Ascending aorta (tissue), 2 donors: ENCODE data around the gene MAP3K1. TPM values are rescaled to one million over a fixed set of nuclear protein-coding genes. Genes with fewer than 3 reads are reported as not detected.

Experiments used
- DNase-seq, 2 donors: peaks; one replicate each; pipeline ENCODE4 v3.0.0-alpha.2; 2019; ENCODE audit warnings: low spot score in 2 of 2
- H3K27ac ChIP-seq, 2 donors: fragments of 200-600 bp; sonication (generic); one replicate each; pipeline ENCODE4 v1.5.1; 2016 to 2017; ENCODE audit warnings: mild to moderate bottlenecking in 1 of 2
- H3K27me3 ChIP-seq: fragments of 200-600 bp; sonication (generic); one replicate; pipeline ENCODE4 v1.5.1; 2017
- H3K36me3 ChIP-seq, 2 donors: fragments of 200-600 bp; sonication (generic); one replicate each; pipeline ENCODE4 v1.5.1; 2016
- H3K4me1 ChIP-seq, 2 donors: fragments of 200-600 bp; sonication (generic); one replicate each; pipeline ENCODE4 v1.5.1; 2016 to 2017; ENCODE audit warnings: mild to moderate bottlenecking in 1 of 2
- H3K4me3 ChIP-seq, 2 donors: fragments of 200-600 bp; sonication (generic); one replicate each; pipeline ENCODE4 v1.5.1; 2016 to 2017; ENCODE audit warnings: mild to moderate bottlenecking in 1 of 2
- H3K9me3 ChIP-seq, 2 donors: fragments of 200-600 bp; sonication (generic); one replicate each; pipeline ENCODE4 v1.5.1; 2016
- intact Hi-C: fragments of 100-400 bp; cut with DNase I; formaldehyde crosslinking; loops from one replicate; pipeline ENCODE4 v1.15.1; 2023
- total RNA-seq: library from RNA; depleted of rRNA; stranded (reverse); fragments of >200 nt; gene quantifications from one replicate; pipeline ENCODE4 v1.1.0, GENCODE V29; 2016
- TF ChIP-seq, protein P1 (sequence below), 3 experiments: fragments of 200-600 bp in 2 of 3; fragments of 450-650 bp in 1 of 3; sonication (generic) in 2 of 3; IDR thresholded peaks; one replicate each; pipeline ENCODE4 v1.5.1; 2016 to 2019; ENCODE audit warnings: antibody characterized with exemption in 3 of 3, mild to moderate bottlenecking in 1 of 3, moderate library complexity in 1 of 3

Gene MAP3K1
- total RNA-seq, 1 donor from 2014 or later = 14.7 TPM

DNA sequence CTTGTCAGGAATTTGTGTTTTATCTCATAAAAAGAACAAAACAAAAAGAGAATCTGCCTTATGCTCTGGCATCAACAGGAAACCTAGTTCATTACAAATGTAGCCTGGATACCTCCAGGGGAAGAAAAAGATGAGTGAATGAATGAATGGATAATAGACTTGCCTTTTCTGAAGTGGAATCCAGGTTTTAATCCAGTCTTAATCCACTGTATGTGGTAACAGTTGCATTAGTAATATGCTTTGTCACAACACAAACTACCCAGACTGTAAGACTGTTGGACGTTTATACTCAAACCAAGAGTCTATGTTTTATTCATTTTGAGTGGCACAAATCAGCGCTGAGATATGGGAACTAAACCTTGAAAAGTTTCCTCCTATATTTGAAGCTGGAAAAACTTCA lies 32.1 kb upstream of the MAP3K1 start:
- TF ChIP-seq, protein P1, sequence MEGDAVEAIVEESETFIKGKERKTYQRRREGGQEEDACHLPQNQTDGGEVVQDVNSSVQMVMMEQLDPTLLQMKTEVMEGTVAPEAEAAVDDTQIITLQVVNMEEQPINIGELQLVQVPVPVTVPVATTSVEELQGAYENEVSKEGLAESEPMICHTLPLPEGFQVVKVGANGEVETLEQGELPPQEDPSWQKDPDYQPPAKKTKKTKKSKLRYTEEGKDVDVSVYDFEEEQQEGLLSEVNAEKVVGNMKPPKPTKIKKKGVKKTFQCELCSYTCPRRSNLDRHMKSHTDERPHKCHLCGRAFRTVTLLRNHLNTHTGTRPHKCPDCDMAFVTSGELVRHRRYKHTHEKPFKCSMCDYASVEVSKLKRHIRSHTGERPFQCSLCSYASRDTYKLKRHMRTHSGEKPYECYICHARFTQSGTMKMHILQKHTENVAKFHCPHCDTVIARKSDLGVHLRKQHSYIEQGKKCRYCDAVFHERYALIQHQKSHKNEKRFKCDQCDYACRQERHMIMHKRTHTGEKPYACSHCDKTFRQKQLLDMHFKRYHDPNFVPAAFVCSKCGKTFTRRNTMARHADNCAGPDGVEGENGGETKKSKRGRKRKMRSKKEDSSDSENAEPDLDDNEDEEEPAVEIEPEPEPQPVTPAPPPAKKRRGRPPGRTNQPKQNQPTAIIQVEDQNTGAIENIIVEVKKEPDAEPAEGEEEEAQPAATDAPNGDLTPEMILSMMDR (IDR thresholded peaks at IDR 0.05) = no peak
- no peaks in the 10 kb centered on the region for H3K36me3 ChIP-seq
- no peaks in the 10 kb centered on the region for H3K27me3 ChIP-seq
- intact Hi-C loops = no loop called here
- DNase-seq = no peak
- H3K9me3 ChIP-seq = no peaks in the 10 kb centered on the region
- no peak overlapping the region for H3K27ac ChIP-seq
- no peaks in the 10 kb centered on the region for H3K4me1 ChIP-seq
- no peak overlapping the region for H3K4me3 ChIP-seq

DNA sequence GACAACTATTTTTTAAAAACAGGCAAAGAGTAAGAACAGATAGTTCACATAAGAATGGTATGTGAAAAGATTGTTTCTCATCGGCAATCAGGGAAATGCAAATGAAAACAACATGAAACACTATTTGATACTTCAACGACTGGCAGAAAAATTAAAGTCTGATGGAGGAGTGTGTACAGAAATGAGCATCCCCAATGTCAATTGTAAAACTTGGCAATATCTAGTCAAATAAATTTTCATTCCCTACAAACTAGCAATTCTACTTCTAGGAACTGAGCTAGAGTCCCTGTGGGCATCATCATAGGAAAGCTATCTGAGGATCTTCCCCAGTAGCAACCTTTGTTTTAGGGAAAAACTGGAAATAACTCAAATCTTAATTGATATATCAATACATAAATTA lies 29.0 kb upstream of the MAP3K1 start:
- H3K36me3 ChIP-seq = no peaks in the 10 kb centered on the region
- H3K27ac ChIP-seq = no peak overlapping the region
- H3K4me1 ChIP-seq = no peaks in the 10 kb centered on the region
- no peaks in the 10 kb centered on the region for H3K27me3 ChIP-seq
- no peaks in the 10 kb centered on the region for H3K9me3 ChIP-seq
- TF ChIP-seq, protein P1 (IDR thresholded peaks at IDR 0.05) = no peak
- intact Hi-C loops = no loop called here
- DNase-seq = no peak
- no peak overlapping the region for H3K4me3 ChIP-seq

DNA sequence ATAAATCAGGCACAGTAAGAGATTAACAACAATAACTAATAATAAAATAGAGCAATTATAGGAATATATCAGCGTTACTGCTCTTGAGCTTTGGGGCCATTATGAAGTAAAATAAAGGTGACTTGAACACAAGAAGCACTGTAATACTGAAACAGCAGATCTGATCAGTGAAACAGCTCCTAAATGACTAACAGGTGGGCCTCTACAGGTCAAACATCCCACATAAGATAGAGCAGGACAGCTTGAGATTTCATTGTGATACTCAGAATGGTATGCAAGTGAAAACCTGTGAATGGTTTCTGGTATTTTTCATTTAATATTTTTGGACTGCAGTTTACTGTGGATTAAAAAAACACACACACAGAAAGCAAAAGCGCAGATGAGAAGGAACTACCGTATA lies 24.0 kb upstream of the MAP3K1 start:
- DNase-seq = no peak
- Histone ChIP-seq H3K4me3 (no peak overlapping the region), H3K27ac (no peak overlapping the region), H3K27me3 (no peaks in the 10 kb centered on the region), H3K4me1 (no peaks in the 10 kb centered on the region), H3K9me3 (no peaks in the 10 kb centered on the region), H3K36me3 (no peaks in the 10 kb centered on the region)
- intact Hi-C loops = no loop called here
- TF ChIP-seq, protein P1 (IDR thresholded peaks at IDR 0.05) = no peak

GRCh38 chr5:56798521-56798920 lies 16.8 kb upstream of the MAP3K1 start:
- H3K27me3 ChIP-seq = no peaks in the 10 kb centered on the region
- no peak overlapping the region for H3K4me3 ChIP-seq
- TF ChIP-seq, protein P1 (IDR thresholded peaks at IDR 0.05) = no peak
- H3K36me3 ChIP-seq = no peaks in the 10 kb centered on the region
- intact Hi-C loops = no loop called here
- no peaks in the 10 kb centered on the region for H3K4me1 ChIP-seq
- no peak overlapping the region for H3K27ac ChIP-seq
- DNase-seq = no peak
- no peaks in the 10 kb centered on the region for H3K9me3 ChIP-seq

- Histone ChIP-seq H3K27ac (no peak overlapping the region), H3K27me3 (no peaks in the 10 kb centered on the region), H3K4me3 (no peak overlapping the region), H3K4me1 (no peaks in the 10 kb centered on the region), H3K9me3 (no peaks in the 10 kb centered on the region), H3K36me3 (no peaks in the 10 kb centered on the region)
- TF ChIP-seq, protein P1 (IDR thresholded peaks at IDR 0.05) = no peak
- intact Hi-C loops = no loop called here
- DNase-seq = no peak
Measured at GRCh38 chr5:56800186-56800585, 15.2 kb upstream of the MAP3K1 start.

DNA sequence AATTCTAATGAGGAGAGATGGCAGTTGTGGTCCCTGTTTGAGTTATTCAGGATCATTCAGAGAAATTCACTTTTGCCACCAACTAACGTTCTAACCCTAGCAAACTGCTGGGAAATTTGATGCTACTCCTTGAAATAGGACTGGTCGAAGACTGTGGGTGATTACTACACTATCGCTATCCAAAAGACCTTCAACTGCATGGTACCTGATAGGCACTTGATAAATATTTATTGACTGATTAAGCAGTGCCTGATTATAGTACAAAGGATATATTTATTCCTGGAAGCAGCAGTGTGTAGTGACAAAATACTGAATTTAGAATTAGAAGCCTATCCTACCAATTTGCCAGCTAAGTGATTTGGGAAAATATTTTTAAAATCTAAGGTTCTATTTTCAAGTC lies 14.1 kb upstream of the MAP3K1 start:
- DNase-seq = no peak
- H3K36me3 ChIP-seq = no peaks in the 10 kb centered on the region
- TF ChIP-seq, protein P1 (IDR thresholded peaks at IDR 0.05) = no peak
- H3K27me3 ChIP-seq = no peaks in the 10 kb centered on the region
- no peaks in the 10 kb centered on the region for H3K4me1 ChIP-seq
- H3K9me3 ChIP-seq = no peaks in the 10 kb centered on the region
- intact Hi-C loops = no loop called here
- H3K4me3 ChIP-seq = no peak overlapping the region
- no peak overlapping the region for H3K27ac ChIP-seq
